ENCODE measurements around the gene PAX4.
A peak's percentile ranks its signal among the peaks of the same experiment; 100 is the strongest.

The PAX4 gene

GRCh38 chr7:127618042-127618441, at the start of gene PAX4:
PAX4 (minus strand) TSS chr7:127618142; CDS start chr7:127615928, 2,214 bp downstream.
- DNase-seq (ENCODE audit: low spot score), result no peak

- DNase-seq (ENCODE audit: low spot score), result no peak
Measured at GRCh38 chr7:127667017-127667670, 49.2 kb upstream of the PAX4 start.

GRCh38 chr7:127666602-127667001, 48.7 kb upstream of the PAX4 start:
- DNase-seq (ENCODE audit: low spot score), result no peak

- DNase-seq (ENCODE audit: low spot score), result no peak
Measured at GRCh38 chr7:127665922-127666321, 48.0 kb upstream of the PAX4 start.

- no peak for DNase-seq (ENCODE audit: low spot score)
Measured at GRCh38 chr7:127658970-127659630, 41.2 kb upstream of the PAX4 start.

- DNase-seq (ENCODE audit: low spot score), result no peak
Measured at GRCh38 chr7:127657500-127657899, 39.6 kb upstream of the PAX4 start.

GRCh38 chr7:127655720-127656119, 37.8 kb upstream of the PAX4 start:
- no peak for DNase-seq (ENCODE audit: low spot score)

- DNase-seq (ENCODE audit: low spot score), result no peak
Measured at GRCh38 chr7:127654404-127655394, 36.8 kb upstream of the PAX4 start.

- no peak for DNase-seq (ENCODE audit: low spot score)
Measured at GRCh38 chr7:127653396-127653795, 35.5 kb upstream of the PAX4 start.

- no peak for DNase-seq (ENCODE audit: low spot score)
Measured at GRCh38 chr7:127652333-127653248, 34.6 kb upstream of the PAX4 start.

GRCh38 chr7:127651556-127652332, 33.8 kb upstream of the PAX4 start, which contains the start of gene SND1:
SND1 (plus strand) TSS chr7:127652194; CDS start chr7:127652374, 180 bp downstream.
- DNase-seq (ENCODE audit: low spot score), result peak; percentile 98

GRCh38 chr7:127650847-127651555, 33.1 kb upstream of the PAX4 start:
- no peak for DNase-seq (ENCODE audit: low spot score)

- no peak for DNase-seq (ENCODE audit: low spot score)
Measured at GRCh38 chr7:127648986-127649385, 31.0 kb upstream of the PAX4 start.

GRCh38 chr7:127647636-127648035, 29.7 kb upstream of the PAX4 start:
- DNase-seq (ENCODE audit: low spot score), result no peak

- no peak for DNase-seq (ENCODE audit: low spot score)
Measured at GRCh38 chr7:127644484-127644883, 26.5 kb upstream of the PAX4 start.

- no peak for DNase-seq (ENCODE audit: low spot score)
Measured at GRCh38 chr7:127638197-127638596, 20.3 kb upstream of the PAX4 start.

- no peak for DNase-seq (ENCODE audit: low spot score)
Measured at GRCh38 chr7:127635659-127636285, 17.8 kb upstream of the PAX4 start.

GRCh38 chr7:127632276-127632910, 14.5 kb upstream of the PAX4 start:
- peak; percentile 62 for DNase-seq (ENCODE audit: low spot score)

- peak; percentile 32 for DNase-seq (ENCODE audit: low spot score)
Measured at GRCh38 chr7:127629268-127629854, 11.4 kb upstream of the PAX4 start.

Measured in AG20443 (cell line).